ENCODE data around the gene SLCO3A1.

The SLCO3A1 gene

DNA sequence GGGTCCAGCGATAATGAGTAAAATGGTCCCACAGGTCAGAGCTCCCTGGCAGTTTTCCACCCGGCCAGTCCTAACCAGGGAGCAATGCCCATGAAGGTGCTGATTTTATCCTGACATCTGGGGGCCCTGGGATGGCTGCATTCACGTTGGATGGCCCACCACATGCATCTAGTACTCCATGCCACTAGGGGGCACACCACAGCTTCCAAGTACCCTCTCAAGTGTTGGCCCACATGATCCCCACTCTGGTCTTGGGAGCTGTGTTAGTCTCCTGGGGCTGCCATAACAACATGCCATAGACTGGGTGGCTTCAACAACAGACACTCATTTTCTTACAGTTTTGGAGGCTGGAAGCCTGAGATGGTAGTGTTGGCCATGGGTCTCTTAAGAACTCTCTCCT, 225.5 kb downstream of the SLCO3A1 start:
- Histone ChIP-seq H4K20me1 (ENCODE audit: insufficient read depth, low read length) (no peaks in the 10 kb centered on the region), H3K4me3 (ENCODE audit: low read depth in 1 of 2, low read length in 2 of 2) (no peak overlapping the region), H3K79me2 (ENCODE audit: insufficient read depth, low read length) (no peaks in the 10 kb centered on the region), H3K4me1 (ENCODE audit: insufficient read depth, low read length) (no peaks in the 10 kb centered on the region), H2AFZ (ENCODE audit: low read depth, low read length) (no peak overlapping the region), H3K27ac (ENCODE audit: low read length) (no peak overlapping the region), H3K9me3 (ENCODE audit: insufficient read depth, low read length, severe bottlenecking) (no peaks in the 10 kb centered on the region), H3K27me3 (ENCODE audit: insufficient read depth, low read length, poor library complexity) (no peaks in the 10 kb centered on the region), H3K36me3 (ENCODE audit: insufficient read depth, low read length) (no peaks in the 10 kb centered on the region), H3K4me2 (ENCODE audit: insufficient read depth, low read length) (no peak overlapping the region), H3K9ac (ENCODE audit: low read depth, low read length) (no peak overlapping the region)
- peak; percentile 55 for TF ChIP-seq CTCF (IDR thresholded peaks at IDR 0.05; ENCODE audit: borderline replicate concordance, extremely low read depth, low read length, poor library complexity, severe bottlenecking)
- TF ChIP-seq EZH2 (IDR thresholded peaks at IDR 0.05; ENCODE audit: borderline replicate concordance, low read depth, low read length, severe bottlenecking): no peak
- DNase-seq (peak; percentile 24), ATAC-seq (ENCODE audit: insufficient read depth, low read depth) (no peak; the same call in 2 of the 3 replicates)

DNA sequence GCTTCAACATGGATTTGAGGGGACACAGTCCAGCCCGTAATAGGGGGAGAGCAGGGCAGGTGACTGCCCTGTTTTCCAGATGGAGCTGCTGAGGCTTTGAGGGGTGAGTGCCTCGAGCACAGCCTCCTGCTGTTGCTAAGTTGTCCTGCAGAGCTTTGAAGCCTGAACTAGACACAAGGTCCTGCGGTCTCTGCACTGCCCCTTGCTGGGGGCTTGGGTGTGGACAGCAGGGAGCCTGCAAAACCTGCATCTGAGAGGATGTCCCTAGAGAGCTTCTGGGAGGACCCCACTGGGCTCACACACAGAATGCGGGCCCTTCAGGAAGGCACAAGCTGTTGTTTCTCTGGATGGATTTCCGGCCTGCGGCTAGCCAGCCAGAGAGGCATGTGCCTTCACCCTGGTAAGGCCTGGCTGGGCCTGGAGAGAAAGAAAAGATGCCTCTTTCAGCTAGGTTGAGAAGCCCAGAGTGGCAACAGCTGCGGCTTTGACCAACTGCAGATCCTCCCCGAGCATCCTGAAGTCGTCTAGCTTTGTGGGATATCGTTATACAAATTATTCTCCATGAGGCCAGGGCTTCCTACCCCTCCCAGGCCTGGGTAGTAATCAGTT, 226.2 kb downstream of the SLCO3A1 start:
- no peak overlapping the region for H3K27ac ChIP-seq (ENCODE audit: low read length)
- no peak overlapping the region for H3K9ac ChIP-seq (ENCODE audit: low read depth, low read length)
- no peaks in the 10 kb centered on the region for H3K27me3 ChIP-seq (ENCODE audit: insufficient read depth, low read length, poor library complexity)
- no peaks in the 10 kb centered on the region for H3K4me1 ChIP-seq (ENCODE audit: insufficient read depth, low read length)
- ATAC-seq (ENCODE audit: insufficient read depth, low read depth): no peak
- H4K20me1 ChIP-seq (ENCODE audit: insufficient read depth, low read length): no peaks in the 10 kb centered on the region
- TF ChIP-seq EZH2 (IDR thresholded peaks at IDR 0.05; ENCODE audit: borderline replicate concordance, low read depth, low read length, severe bottlenecking) (no peak), CTCF (IDR thresholded peaks at IDR 0.05; ENCODE audit: borderline replicate concordance, extremely low read depth, low read length, poor library complexity, severe bottlenecking) (no peak)
- H3K9me3 ChIP-seq (ENCODE audit: insufficient read depth, low read length, severe bottlenecking): no peaks in the 10 kb centered on the region
- H3K36me3 ChIP-seq (ENCODE audit: insufficient read depth, low read length): no peaks in the 10 kb centered on the region
- no peak for DNase-seq
- H2AFZ ChIP-seq (ENCODE audit: low read depth, low read length): no peak overlapping the region
- no peaks in the 10 kb centered on the region for H3K79me2 ChIP-seq (ENCODE audit: insufficient read depth, low read length)
- H3K4me3 ChIP-seq (ENCODE audit: low read depth in 1 of 2, low read length in 2 of 2): no peak overlapping the region
- H3K4me2 ChIP-seq (ENCODE audit: insufficient read depth, low read length): no peak overlapping the region

GRCh38 chr15:92082006-92082843, 228.7 kb downstream of the SLCO3A1 start:
- no peaks in the 10 kb centered on the region for H4K20me1 ChIP-seq (ENCODE audit: insufficient read depth, low read length)
- H2AFZ ChIP-seq (ENCODE audit: low read depth, low read length): no peak overlapping the region
- H3K4me2 ChIP-seq (ENCODE audit: insufficient read depth, low read length): no peak overlapping the region
- H3K4me1 ChIP-seq (ENCODE audit: insufficient read depth, low read length): no peaks in the 10 kb centered on the region
- ATAC-seq (ENCODE audit: insufficient read depth, low read depth) (peak; percentile 84), DNase-seq (peak; percentile 67)
- no peak overlapping the region for H3K27ac ChIP-seq (ENCODE audit: low read length)
- no peaks in the 10 kb centered on the region for H3K27me3 ChIP-seq (ENCODE audit: insufficient read depth, low read length, poor library complexity)
- no peaks in the 10 kb centered on the region for H3K36me3 ChIP-seq (ENCODE audit: insufficient read depth, low read length)
- H3K79me2 ChIP-seq (ENCODE audit: insufficient read depth, low read length): no peaks in the 10 kb centered on the region
- TF ChIP-seq EZH2 (IDR thresholded peaks at IDR 0.05; ENCODE audit: borderline replicate concordance, low read depth, low read length, severe bottlenecking) (no peak), CTCF (IDR thresholded peaks at IDR 0.05; ENCODE audit: borderline replicate concordance, extremely low read depth, low read length, poor library complexity, severe bottlenecking) (peak; percentile 79)
- H3K9ac ChIP-seq (ENCODE audit: low read depth, low read length): no peak overlapping the region
- no peaks in the 10 kb centered on the region for H3K9me3 ChIP-seq (ENCODE audit: insufficient read depth, low read length, severe bottlenecking)
- no peak overlapping the region for H3K4me3 ChIP-seq (ENCODE audit: low read depth in 1 of 2, low read length in 2 of 2)
